MCF 10A (cell line): ENCODE measurements around the gene WASF3. TPM values are rescaled to one million over a fixed set of nuclear protein-coding genes. Genes with fewer than 3 reads are reported as not detected.

ENCODE experiments used
- BruUV-seq: library from RNA; stranded (reverse); fragments of 400-500 nt; replicated peaks from 2 replicates; lab custom pipeline; 2021; lab: Mats Ljungman, UMichigan
- CTCF ChIA-PET: fragments of 300-600 bp; sonication (Branson Sonifier 250); formaldehyde crosslinking; extraction: SDS; loops from one replicate; lab custom pipeline; 2021; ENCODE audit warnings: antibody characterized with exemption, inconsistent platforms; lab: Yijun Ruan, JAX
- POLR2A ChIA-PET: fragments of 300-600, 350-650 bp; sonication (Branson Sonifier 250); formaldehyde crosslinking; extraction: SDS; loops from one replicate; lab custom pipeline; 2020; ENCODE audit warnings: antibody characterized with exemption, inconsistent platforms; lab: Yijun Ruan, JAX
- DNase-seq: peaks from one replicate; pipeline ENCODE4 v3.0.0-alpha.2; 2018; ENCODE audit not compliant: unreplicated experiment
- H3K27ac Mint-ChIP-seq: one replicate; pipeline ENCODE4 v1.8.0; 2022; ENCODE audit warnings: mild to moderate bottlenecking, low read depth, mixed read lengths; ENCODE audit not compliant: unreplicated experiment
- H3K27me3 Mint-ChIP-seq: one replicate; pipeline ENCODE4 v1.8.0; 2022; ENCODE audit warnings: mixed read lengths; ENCODE audit not compliant: insufficient read depth, unreplicated experiment
- H3K36me3 Mint-ChIP-seq: one replicate; pipeline ENCODE4 v1.8.0; 2022; ENCODE audit warnings: mild to moderate bottlenecking, moderate library complexity, mixed read lengths; ENCODE audit not compliant: insufficient read depth, unreplicated experiment
- H3K4me1 Mint-ChIP-seq: one replicate; pipeline ENCODE4 v1.8.0; 2022; ENCODE audit warnings: mixed read lengths; ENCODE audit not compliant: insufficient read depth, unreplicated experiment
- H3K4me3 Mint-ChIP-seq: one replicate; pipeline ENCODE4 v1.8.0; 2022; ENCODE audit warnings: mild to moderate bottlenecking, moderate library complexity, mixed read lengths; ENCODE audit not compliant: unreplicated experiment
- H3K9me3 Mint-ChIP-seq: one replicate; pipeline ENCODE4 v1.8.0; 2022; ENCODE audit warnings: mixed read lengths; ENCODE audit not compliant: unreplicated experiment
- intact Hi-C: fragments of 100-400 bp; cut with micrococcal nuclease; formaldehyde crosslinking; loops from 2 replicates; pipeline ENCODE4 v1.14.1; 2022
- total RNA-seq: library from RNA; stranded (reverse); gene quantifications from 2 replicates; pipeline ENCODE4 v1.2.3, GENCODE V29; 2022
- TF ChIP-seq, protein P1 (sequence below): fragments of 200-600 bp; IDR thresholded peaks from one replicate; pipeline ENCODE4 v1.8.0; 2022; ENCODE audit warnings: antibody characterized with exemption, mild to moderate bottlenecking; ENCODE audit not compliant: unreplicated experiment

Gene WASF3
- total RNA-seq, 1 experiment from 2014 or later, result 24.0 TPM

DNA sequence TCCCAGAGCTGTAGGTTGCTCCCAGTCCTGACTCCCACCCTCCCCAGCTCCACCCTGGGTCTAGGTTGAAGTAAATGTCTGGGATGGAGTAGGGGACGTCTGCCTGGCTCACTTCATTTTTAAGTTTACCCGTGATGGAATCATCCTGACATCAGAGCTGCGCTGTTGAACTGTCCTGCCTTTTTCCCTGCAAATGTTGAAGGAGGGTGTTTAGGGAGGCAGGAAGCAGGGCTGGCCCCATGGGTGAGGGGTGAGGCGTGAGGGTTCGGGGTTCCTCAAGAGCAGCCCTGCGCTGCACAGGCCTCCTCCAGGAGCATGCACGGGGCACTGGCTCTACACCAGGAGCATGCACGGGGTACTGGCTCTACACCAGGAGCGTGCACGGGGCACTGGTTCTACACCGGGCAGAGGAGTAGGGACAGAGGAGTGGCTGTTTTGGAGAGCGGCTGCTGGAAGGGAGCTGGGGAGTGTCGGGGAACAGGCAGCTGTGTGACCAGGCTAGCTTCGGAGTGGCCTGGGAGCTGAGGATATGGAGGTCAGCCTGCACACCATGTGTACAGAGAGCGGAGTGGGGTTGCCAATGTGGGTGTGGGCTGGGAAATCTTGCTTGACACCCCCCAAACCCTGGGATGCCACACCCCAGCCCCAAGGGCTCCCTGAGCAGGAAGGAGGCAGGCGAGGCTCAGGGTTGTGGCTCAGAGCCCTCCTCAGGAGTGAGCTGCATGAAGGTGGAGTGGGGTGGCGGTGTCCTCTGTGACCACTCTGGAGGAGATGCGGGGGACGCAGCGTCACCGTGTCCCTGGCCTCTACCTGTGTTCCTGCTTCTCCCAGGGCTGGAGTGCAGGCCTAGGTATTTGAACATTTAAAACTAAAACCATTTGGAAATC is 139.8 kb downstream of the WASF3 start:
- H3K27me3 Mint-ChIP-seq, result peaks cover 4% of the 10 kb centered on the region
- ChIA-PET CTCF (interaction anchor here (0.6 to 4.1 kb wide), 18 partner anchors 13 to 1123 kb away, joined by 3 to 34 read pairs (median 3); no protein-coding TSS in a partner anchor), POLR2A (interaction anchor here (3.8 kb wide), 1 partner anchor 512 kb away, joined by 29 read pairs; no protein-coding TSS in a partner anchor)
- no peak for DNase-seq
- BruUV-seq, result no TSS peak
- H3K27ac Mint-ChIP-seq, result no peak overlapping the region
- peaks cover 11% of the 10 kb centered on the region for H3K4me1 Mint-ChIP-seq
- no peak overlapping the region for H3K4me3 Mint-ChIP-seq
- intact Hi-C loops, result loop anchor here (5.0 kb wide), 1 partner anchor 140 kb away; the partner anchor contains the start of gene WASF3
- peaks cover 14% of the 10 kb centered on the region for H3K36me3 Mint-ChIP-seq
- TF ChIP-seq, protein P1, sequence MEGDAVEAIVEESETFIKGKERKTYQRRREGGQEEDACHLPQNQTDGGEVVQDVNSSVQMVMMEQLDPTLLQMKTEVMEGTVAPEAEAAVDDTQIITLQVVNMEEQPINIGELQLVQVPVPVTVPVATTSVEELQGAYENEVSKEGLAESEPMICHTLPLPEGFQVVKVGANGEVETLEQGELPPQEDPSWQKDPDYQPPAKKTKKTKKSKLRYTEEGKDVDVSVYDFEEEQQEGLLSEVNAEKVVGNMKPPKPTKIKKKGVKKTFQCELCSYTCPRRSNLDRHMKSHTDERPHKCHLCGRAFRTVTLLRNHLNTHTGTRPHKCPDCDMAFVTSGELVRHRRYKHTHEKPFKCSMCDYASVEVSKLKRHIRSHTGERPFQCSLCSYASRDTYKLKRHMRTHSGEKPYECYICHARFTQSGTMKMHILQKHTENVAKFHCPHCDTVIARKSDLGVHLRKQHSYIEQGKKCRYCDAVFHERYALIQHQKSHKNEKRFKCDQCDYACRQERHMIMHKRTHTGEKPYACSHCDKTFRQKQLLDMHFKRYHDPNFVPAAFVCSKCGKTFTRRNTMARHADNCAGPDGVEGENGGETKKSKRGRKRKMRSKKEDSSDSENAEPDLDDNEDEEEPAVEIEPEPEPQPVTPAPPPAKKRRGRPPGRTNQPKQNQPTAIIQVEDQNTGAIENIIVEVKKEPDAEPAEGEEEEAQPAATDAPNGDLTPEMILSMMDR, result no peak
- H3K9me3 Mint-ChIP-seq, result no peaks in the 10 kb centered on the region

DNA sequence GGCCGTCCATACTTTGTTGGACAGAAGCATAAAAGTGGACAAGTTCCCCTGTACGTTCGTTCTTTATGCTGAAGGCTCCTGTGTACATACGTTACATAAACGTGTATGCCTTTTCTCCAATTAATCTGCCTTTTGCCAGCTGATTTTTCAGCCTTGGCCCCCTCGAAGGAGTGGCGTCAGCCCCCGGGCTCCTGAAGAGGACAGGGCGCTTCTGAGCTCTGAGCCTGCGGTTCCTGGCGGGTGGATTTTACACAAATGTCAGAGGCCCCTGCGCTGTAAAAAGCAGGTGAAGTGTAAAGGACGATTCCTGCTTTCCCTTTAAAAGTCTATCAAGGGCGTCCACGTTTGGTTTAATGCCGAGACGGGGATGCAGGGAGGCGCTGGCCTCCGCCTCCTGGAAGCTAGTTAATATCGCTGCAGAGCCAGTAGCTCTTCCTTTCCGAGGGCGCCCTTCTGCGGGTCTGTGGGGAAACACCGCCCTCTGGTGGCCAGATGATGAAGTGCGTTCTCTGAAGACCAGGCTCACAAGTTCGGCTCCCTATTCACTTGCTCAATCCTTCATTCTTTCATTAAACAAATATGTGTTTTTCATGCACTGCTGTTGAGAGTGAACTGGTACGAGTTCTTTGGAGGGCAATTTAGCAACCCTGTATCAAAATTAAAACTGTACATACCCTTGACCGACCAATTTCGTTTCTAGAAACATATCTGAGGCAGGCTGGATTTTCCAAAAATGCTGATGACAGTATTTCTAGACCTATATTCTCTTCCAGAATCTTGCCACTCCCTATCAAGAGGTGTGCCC is 141.1 kb downstream of the WASF3 start:
- CTCF ChIA-PET, result interaction anchor here (0.5 to 2.5 kb wide), 43 partner anchors 8 to 1843 kb away, joined by 3 to 46 read pairs (median 4); partner anchors contain the start of genes CDK8 and RNF6
- TF ChIP-seq, protein P1, result peak; percentile 94
- Mint-ChIP-seq H3K9me3 (no peaks in the 10 kb centered on the region), H3K36me3 (peaks cover 7% of the 10 kb centered on the region), H3K4me3 (no peak overlapping the region), H3K27me3 (peaks cover 17% of the 10 kb centered on the region), H3K27ac (no peak overlapping the region), H3K4me1 (peaks cover 11% of the 10 kb centered on the region)
- DNase-seq, result peak; percentile 79
- no TSS peak for BruUV-seq
- POLR2A ChIA-PET, result interaction anchor here (0.6 to 3.8 kb wide), 3 partner anchors 141 to 517 kb away, joined by 3 to 29 read pairs (median 8); partner anchors contain the start of gene WASF3
- intact Hi-C loops, result loop anchor here (1.0 to 5.0 kb wide), 7 partner anchors 141 to 624 kb away; partner anchors contain the start of gene WASF3

DNA sequence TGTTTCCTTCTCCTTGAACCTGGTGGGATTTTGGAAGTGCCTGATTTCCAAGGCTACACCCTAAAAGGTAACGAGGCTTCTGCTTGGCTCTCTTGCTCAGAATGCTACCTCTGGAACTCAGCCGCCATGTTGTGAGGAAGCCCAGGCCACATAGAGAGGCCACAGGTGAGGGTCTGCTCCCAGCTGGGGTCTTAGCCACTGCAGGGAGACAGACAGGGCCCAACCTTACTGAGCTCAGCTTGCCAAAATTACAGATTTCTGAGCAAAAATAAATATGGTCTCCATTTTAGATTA is 141.7 kb downstream of the WASF3 start:
- no peak overlapping the region for H3K27ac Mint-ChIP-seq
- peaks cover 17% of the 10 kb centered on the region for H3K27me3 Mint-ChIP-seq
- peaks cover 5% of the 10 kb centered on the region for H3K4me1 Mint-ChIP-seq
- H3K36me3 Mint-ChIP-seq, result peaks cover 2% of the 10 kb centered on the region
- TF ChIP-seq, protein P1, result no peak
- BruUV-seq, result no TSS peak
- DNase-seq, result no peak
- no peak overlapping the region for H3K4me3 Mint-ChIP-seq
- POLR2A ChIA-PET, result interaction anchor here (1.2 to 3.8 kb wide), 2 partner anchors 142 to 514 kb away, joined by 8 to 29 read pairs; partner anchors contain the start of gene WASF3
- intact Hi-C loops, result loop anchor here (2.0 to 5.0 kb wide), 2 partner anchors 142 to 624 kb away; partner anchors contain the start of gene WASF3
- H3K9me3 Mint-ChIP-seq, result no peaks in the 10 kb centered on the region
- CTCF ChIA-PET, result interaction anchor here (0.6 to 2.5 kb wide), 15 partner anchors 8 to 1183 kb away, joined by 3 to 46 read pairs (median 4); no protein-coding TSS in a partner anchor
